NB4 (cell line): ENCODE data around the gene TADA1.

Source experiments
- CTCF ChIP-seq: IDR thresholded peaks from one replicate; pipeline ENCODE4 v1.5.1; 2012; ENCODE audit warnings: low read depth, low read length
- MAX ChIP-seq: IDR thresholded peaks from 2 replicates; pipeline ENCODE4 v1.6.1; 2011; ENCODE audit warnings: low read depth, low read length
- POLR2A ChIP-seq: IDR thresholded peaks from 2 replicates; pipeline ENCODE4 v1.6.1; 2011; ENCODE audit warnings: mild to moderate bottlenecking; ENCODE audit not compliant: insufficient read length; ENCODE audit errors: extremely low read depth

GRCh38 chr1:166814611-166815010 is 61.5 kb downstream of the TADA1 start:
- TF ChIP-seq CTCF (no peak), POLR2A (no peak), MAX (no peak)
